Right cardiac atrium (tissue), 5 donors: ENCODE measurements around the gene ZKSCAN3. TPM values are rescaled to one million over a fixed set of nuclear protein-coding genes. Genes with fewer than 3 reads are reported as not detected.
A peak's percentile ranks its signal among the peaks of the same experiment; 100 is the strongest.
"Not testable (repeated sequence)": the region's sequence is repeated elsewhere in the genome, so short reads cannot be mapped to it uniquely, and the experiment has no call there.

Source experiments
- ATAC-seq, 2 donors: fragments of 200-7000 bp; cut with Tn5 transposase; one replicate each; pipeline versions ENCODE4 v1.8.0 to v1.9.1; 2020; ENCODE audit warnings: moderate library complexity in 2 of 2, mild to moderate bottlenecking in 1 of 2
- DNase-seq, 3 donors: peaks; one replicate each; pipeline ENCODE4 v3.0.0-alpha.2; 2020
- H3K27ac ChIP-seq: one replicate; pipeline ENCODE4 v1.5.1; 2013; ENCODE audit warnings: mild to moderate bottlenecking, low read length, control low read depth, moderate library complexity
- H3K27me3 ChIP-seq: one replicate; pipeline ENCODE4 v1.6.1; 2013; ENCODE audit not compliant: control insufficient read depth, insufficient read depth
- H3K4me1 ChIP-seq: one replicate; pipeline ENCODE4 v1.6.1; 2013; ENCODE audit warnings: low read length; ENCODE audit not compliant: control insufficient read depth, insufficient read depth
- H3K4me3 ChIP-seq: one replicate; pipeline ENCODE4 v1.5.1; 2013; ENCODE audit warnings: low read length, control low read depth
- H3K9me3 ChIP-seq: one replicate; pipeline ENCODE4 v1.6.1; 2013; ENCODE audit warnings: low read length; ENCODE audit not compliant: control insufficient read depth
- WGBS: extraction: QIAGEN DNeasy Blood & Tissue Kit; methylation state at CpG from one replicate; pipeline ENCODE4 v1.1.7; 2013; 5-methylcytosine and 5-hydroxymethylcytosine counted together
- intact Hi-C, 4 donors: fragments of 100-400 bp; cut with DNase I; formaldehyde crosslinking; loops; one replicate each; pipeline versions ENCODE4 v1.11.0 to v1.14.0; 2022 to 2023
- long read RNA-seq, 4 donors: library from polyadenylated mRNA; unstranded; transcript quantifications; one replicate each; pipeline ENCODE4 v2.0.0, GENCODE V29; 2020 to 2021
- polyA plus RNA-seq: library from polyadenylated mRNA; stranded (reverse); fragments of 200-250 nt; gene quantifications from one replicate; pipeline ENCODE4 v1.2.3, GENCODE V29; 2013
- total RNA-seq, 4 donors: library from RNA; stranded (reverse); fragmentation: NEBNext Ultra II Directional; extraction: Animal tissue kit (Norgen Biotek cat#: 25700); gene quantifications; one replicate each; pipeline ENCODE4 v1.2.1, GENCODE V29; 2021
- donor health status: healthy with polysubstance abuse.
- donor health status: DM: no; HTN: yes; CAD: no.
- donor health status: DM: no; HTN: no; CAD: no.
- donor health status: DM: no; HTN: yes; CAD: no; lungs with severe emphysema.
- donor health status: DM: yes; HTN: yes; CAD: no.

ZKSCAN3 gene
- 1 to 10 TPM; 4.1 to 7.2 (median 6.0) TPM for total RNA-seq
- polyA plus RNA-seq = 1.7 TPM
- long read RNA-seq, donor 1, full-length matches to known transcripts = 2 of 6 reads
- long read RNA-seq, donor 1, partial matches to known transcripts = 0 of 6 reads
- long read RNA-seq, donor 1, other reads (novel, unspliced or antisense) = 4 of 6 reads
- long read RNA-seq, donor 2, full-length matches to known transcripts = 2 of 3 reads
- long read RNA-seq, donor 2, partial matches to known transcripts = 0 of 3 reads
- long read RNA-seq, donor 2, other reads (novel, unspliced or antisense) = 1 of 3 reads
- long read RNA-seq, donor 3, full-length matches to known transcripts = 4 of 7 reads
- long read RNA-seq, donor 3, partial matches to known transcripts = 0 of 7 reads
- long read RNA-seq, donor 3, other reads (novel, unspliced or antisense) = 3 of 7 reads
- long read RNA-seq, donor 4, full-length matches to known transcripts = 1 of 2 reads
- long read RNA-seq, donor 4, partial matches to known transcripts = 1 of 2 reads
- long read RNA-seq, donor 4, other reads (novel, unspliced or antisense) = 0 of 2 reads

- Histone ChIP-seq H3K27ac (peak within 1 kb of the TSS; percentile 96), H3K9me3 (no peaks in the 10 kb centered on the region), H3K4me3 (peak within 1 kb of the TSS; percentile 87), H3K27me3 (no peaks in the 10 kb centered on the region), H3K4me1 (peaks cover 3% of the 10 kb centered on the region)
- DNase-seq (peak; percentile 82 to 94 (median 93)), ATAC-seq (peak; percentile 94 to 98)
- 2% methylated on average over 30 of the region's 30 CpGs for WGBS
- intact Hi-C loops = loop anchor here in 3 of 4 donors (10.0 kb wide), 3 partner anchors 75 to 1865 kb away; partner anchors contain the start of gene TRIM26 (in 1 of the 3)
Measured at GRCh38 chr6:28349892-28350737, at the start of gene ZKSCAN3. TSS of gene ZKSCAN3 (plus strand) at chr6:28349947. CDS start at chr6:28359587, 9,640 bp downstream.

- Histone ChIP-seq H3K4me1 (no peaks in the 10 kb centered on the region), H3K27me3 (no peaks in the 10 kb centered on the region), H3K9me3 (no peaks in the 10 kb centered on the region), H3K4me3 (no peak overlapping the region), H3K27ac (no peak overlapping the region)
- WGBS = 95% methylated on average over 3 of the region's 3 CpGs
- ATAC-seq (no peak), DNase-seq (no peak)
- intact Hi-C loops = no loop called here
Measured at GRCh38 chr6:28303570-28303969, 46.2 kb upstream of the ZKSCAN3 start.

GRCh38 chr6:28306363-28306762, 43.4 kb upstream of the ZKSCAN3 start:
- H3K9me3 ChIP-seq, H3K27ac ChIP-seq, H3K27me3 ChIP-seq, H3K4me1 ChIP-seq, intact Hi-C loops, H3K4me3 ChIP-seq, DNase-seq, ATAC-seq: not testable (repeated sequence)

- H3K4me1 ChIP-seq = no peaks in the 10 kb centered on the region
- WGBS = 85% methylated on average over 9 of the region's 9 CpGs
- intact Hi-C loops = no loop called here
Measured at GRCh38 chr6:28311139-28311823, 38.5 kb upstream of the ZKSCAN3 start.

GRCh38 chr6:28312939-28313338, 36.8 kb upstream of the ZKSCAN3 start:
- intact Hi-C loops = no loop called here
- no peak for ATAC-seq
- 89% methylated on average over 23 of the region's 23 CpGs for WGBS
- H3K27ac ChIP-seq = no peak overlapping the region
- no peak overlapping the region for H3K4me3 ChIP-seq
- H3K4me1 ChIP-seq = no peaks in the 10 kb centered on the region
- peak in 1 of 3 donors; percentile 48 for DNase-seq
- no peaks in the 10 kb centered on the region for H3K9me3 ChIP-seq
- no peaks in the 10 kb centered on the region for H3K27me3 ChIP-seq

More at GRCh38 chr6:28311139-28311823, 38.5 kb upstream of the ZKSCAN3 start:
- ATAC-seq (no peak), DNase-seq (no peak)
- H3K27ac ChIP-seq = no peak overlapping the region
- no peak overlapping the region for H3K4me3 ChIP-seq
- no peaks in the 10 kb centered on the region for H3K9me3 ChIP-seq
- H3K27me3 ChIP-seq = no peaks in the 10 kb centered on the region

- WGBS = 50% methylated on average over 3 of the region's 3 CpGs
- Histone ChIP-seq H3K9me3 (no peaks in the 10 kb centered on the region), H3K27ac (no peak overlapping the region), H3K4me1 (no peaks in the 10 kb centered on the region), H3K27me3 (no peaks in the 10 kb centered on the region), H3K4me3 (no peak overlapping the region)
- DNase-seq (no peak), ATAC-seq (no peak)
- intact Hi-C loops = no loop called here
Measured at GRCh38 chr6:28315628-28316027, 34.1 kb upstream of the ZKSCAN3 start.

GRCh38 chr6:28317866-28318265, 31.9 kb upstream of the ZKSCAN3 start:
- ATAC-seq = not testable (repeated sequence)

GRCh38 chr6:28322661-28323060, 27.1 kb upstream of the ZKSCAN3 start:
- no peaks in the 10 kb centered on the region for H3K27me3 ChIP-seq
- H3K27ac ChIP-seq = no peak overlapping the region
- H3K4me3 ChIP-seq = no peak overlapping the region
- 92% methylated on average over 3 of the region's 3 CpGs for WGBS
- no peaks in the 10 kb centered on the region for H3K4me1 ChIP-seq
- H3K9me3 ChIP-seq = peaks cover 10% of the 10 kb centered on the region
- ATAC-seq (no peak), DNase-seq (no peak)
- intact Hi-C loops = no loop called here

More at GRCh38 chr6:28317866-28318265, 31.9 kb upstream of the ZKSCAN3 start:
- DNase-seq, H3K4me3 ChIP-seq, H3K27me3 ChIP-seq, intact Hi-C loops, H3K4me1 ChIP-seq, H3K27ac ChIP-seq, H3K9me3 ChIP-seq: not testable (repeated sequence)
- WGBS = 94% methylated on average over 8 of the region's 8 CpGs

- 93% methylated on average over 1 of the region's 1 CpG for WGBS
- Histone ChIP-seq H3K27ac (no peak overlapping the region), H3K27me3 (no peaks in the 10 kb centered on the region), H3K4me3 (no peak overlapping the region), H3K9me3 (peaks cover 10% of the 10 kb centered on the region), H3K4me1 (no peaks in the 10 kb centered on the region)
- intact Hi-C loops = no loop called here
- DNase-seq = no peak
- ATAC-seq = no peak
Measured at GRCh38 chr6:28323813-28324424, 25.8 kb upstream of the ZKSCAN3 start.

GRCh38 chr6:28326371-28326948, 23.3 kb upstream of the ZKSCAN3 start:
- peaks cover 10% of the 10 kb centered on the region for H3K9me3 ChIP-seq
- ATAC-seq (no peak), DNase-seq (no peak)
- 96% methylated on average over 7 of the region's 7 CpGs for WGBS
- H3K27ac ChIP-seq = no peak overlapping the region
- no peaks in the 10 kb centered on the region for H3K27me3 ChIP-seq
- no peaks in the 10 kb centered on the region for H3K4me1 ChIP-seq
- intact Hi-C loops = no loop called here
- H3K4me3 ChIP-seq = no peak overlapping the region
